ENCODE results near the gene DCAF11.

Gene DCAF11

DNA sequence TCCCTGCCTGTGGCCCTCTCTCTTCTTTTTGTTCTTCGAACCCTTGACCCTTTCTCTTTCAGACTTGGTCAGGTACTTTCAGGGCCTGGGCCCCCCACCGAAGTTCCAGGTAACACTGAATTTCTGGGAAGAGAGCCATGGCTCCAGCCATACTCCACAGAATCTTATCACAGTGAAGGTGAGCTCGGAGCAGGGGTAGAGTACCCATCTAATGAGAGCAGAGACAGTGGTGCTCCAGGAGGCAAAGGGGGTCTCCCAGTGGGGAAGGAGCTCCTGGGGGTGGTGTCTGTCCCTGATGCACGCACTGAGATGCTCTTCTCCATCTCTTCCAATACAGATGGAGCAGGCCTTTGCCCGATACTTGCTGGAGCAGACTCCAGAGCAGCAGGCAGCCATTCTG is 51.2 kb downstream of the DCAF11 start:
- no peak overlapping the region for H2AFZ ChIP-seq (ENCODE audit: low read depth, low read length)
- no peaks in the 10 kb centered on the region for H3K27me3 ChIP-seq (ENCODE audit: low read depth, low read length)
- H3K4me3 ChIP-seq (ENCODE audit: low read length), result no peak overlapping the region
- peaks cover 8% of the 10 kb centered on the region for H3K4me1 ChIP-seq (ENCODE audit: low read length)
- no peaks in the 10 kb centered on the region for H3K9me3 ChIP-seq (ENCODE audit: insufficient read depth, low read length)
- H3K79me2 ChIP-seq (ENCODE audit: low read length), result peaks cover 20% of the 10 kb centered on the region
- TF ChIP-seq EZH2phosphoT487 (IDR thresholded peaks at IDR 0.05; ENCODE audit: low read depth), result no peak
- TF ChIP-seq, protein P1, sequence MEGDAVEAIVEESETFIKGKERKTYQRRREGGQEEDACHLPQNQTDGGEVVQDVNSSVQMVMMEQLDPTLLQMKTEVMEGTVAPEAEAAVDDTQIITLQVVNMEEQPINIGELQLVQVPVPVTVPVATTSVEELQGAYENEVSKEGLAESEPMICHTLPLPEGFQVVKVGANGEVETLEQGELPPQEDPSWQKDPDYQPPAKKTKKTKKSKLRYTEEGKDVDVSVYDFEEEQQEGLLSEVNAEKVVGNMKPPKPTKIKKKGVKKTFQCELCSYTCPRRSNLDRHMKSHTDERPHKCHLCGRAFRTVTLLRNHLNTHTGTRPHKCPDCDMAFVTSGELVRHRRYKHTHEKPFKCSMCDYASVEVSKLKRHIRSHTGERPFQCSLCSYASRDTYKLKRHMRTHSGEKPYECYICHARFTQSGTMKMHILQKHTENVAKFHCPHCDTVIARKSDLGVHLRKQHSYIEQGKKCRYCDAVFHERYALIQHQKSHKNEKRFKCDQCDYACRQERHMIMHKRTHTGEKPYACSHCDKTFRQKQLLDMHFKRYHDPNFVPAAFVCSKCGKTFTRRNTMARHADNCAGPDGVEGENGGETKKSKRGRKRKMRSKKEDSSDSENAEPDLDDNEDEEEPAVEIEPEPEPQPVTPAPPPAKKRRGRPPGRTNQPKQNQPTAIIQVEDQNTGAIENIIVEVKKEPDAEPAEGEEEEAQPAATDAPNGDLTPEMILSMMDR (IDR thresholded peaks at IDR 0.05; ENCODE audit: low read depth, low read length), result no peak
- no peak overlapping the region for H3K4me2 ChIP-seq (ENCODE audit: low read length)
- H3K36me3 ChIP-seq (replicated peaks; ENCODE audit: low read depth, low read length), result peaks cover 45% of the 10 kb centered on the region
- H4K20me1 ChIP-seq (ENCODE audit: insufficient read depth, low read length), result no peaks in the 10 kb centered on the region
- no peak overlapping the region for H3K27ac ChIP-seq (ENCODE audit: low read length)
- no peak overlapping the region for H3K9ac ChIP-seq (ENCODE audit: low read length)

DNA sequence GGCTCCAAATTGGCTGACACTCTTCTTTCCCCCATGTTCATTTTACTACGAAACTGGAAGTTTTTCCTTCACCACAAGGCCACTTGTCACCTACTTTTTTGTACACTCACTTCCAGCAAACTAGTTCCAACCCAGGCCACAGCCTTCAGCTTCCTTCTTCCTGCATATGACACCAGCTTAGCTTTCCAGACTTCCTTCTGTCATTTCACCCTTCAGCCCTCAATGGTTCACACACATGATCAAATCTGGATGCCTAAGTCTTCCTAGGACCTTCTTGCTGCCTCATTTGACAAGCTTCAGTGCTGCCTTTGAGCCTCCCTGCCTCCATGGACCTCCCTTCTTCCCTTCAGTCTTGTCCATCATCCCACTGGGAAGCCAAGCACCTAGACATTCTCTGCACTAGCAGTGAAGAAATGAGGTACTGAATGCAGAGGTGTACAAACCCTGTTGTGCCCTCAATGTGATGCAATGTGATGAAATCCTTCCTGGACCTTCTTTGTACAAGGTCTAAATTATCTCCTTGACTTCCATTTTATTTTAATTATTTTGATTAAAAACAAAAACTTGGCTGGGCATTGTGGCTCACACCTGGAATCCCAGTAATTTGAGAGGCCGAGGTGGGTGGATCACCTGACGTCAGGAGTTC is 53.0 kb downstream of the DCAF11 start:
- H3K4me2 ChIP-seq (ENCODE audit: low read length), result no peak overlapping the region
- peaks cover 43% of the 10 kb centered on the region for H3K36me3 ChIP-seq (replicated peaks; ENCODE audit: low read depth, low read length)
- no peaks in the 10 kb centered on the region for H4K20me1 ChIP-seq (ENCODE audit: insufficient read depth, low read length)

DNA sequence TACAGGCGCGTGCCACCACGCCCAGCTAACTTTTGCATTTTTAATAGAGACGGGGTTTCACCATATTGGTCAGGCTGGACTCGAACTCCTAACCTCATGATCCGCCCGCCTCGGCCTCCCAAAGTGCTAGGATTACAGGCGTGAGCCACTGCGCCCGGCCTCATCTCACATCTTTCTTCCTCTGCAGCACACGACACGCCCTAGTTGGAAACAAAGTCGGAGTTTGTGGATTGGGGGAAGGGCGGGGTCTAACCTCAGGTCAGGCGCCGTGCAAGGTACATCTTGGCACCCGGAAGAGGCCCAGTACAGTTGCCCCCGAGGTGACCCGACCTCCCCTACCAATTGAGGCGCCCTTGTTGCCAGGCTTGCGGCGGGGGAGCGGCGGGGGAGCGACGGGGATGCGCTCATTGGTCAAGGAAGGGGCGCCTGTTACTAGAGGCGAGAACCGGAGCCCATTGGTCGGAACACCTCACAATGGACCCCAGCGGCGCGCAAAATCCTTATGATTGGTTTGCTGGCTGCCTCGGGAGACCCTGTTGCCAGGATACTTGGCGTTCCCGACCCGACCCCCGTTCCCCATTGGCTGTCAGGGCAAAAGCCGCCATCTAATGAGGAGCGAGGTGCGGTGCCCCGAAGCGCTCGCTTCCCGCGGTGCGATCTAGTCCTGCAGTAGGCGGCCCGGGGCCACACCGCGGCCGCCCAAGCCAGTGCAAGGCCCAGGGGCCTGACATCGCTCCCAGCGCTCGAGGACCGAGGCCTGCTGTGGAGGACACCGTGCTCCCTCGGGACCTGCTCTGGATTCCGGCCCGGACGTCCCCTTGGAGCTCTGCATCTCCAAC is 57.1 kb downstream of the DCAF11 start, which contains the start of gene REC8:
Gene REC8, plus strand, starts transcription at position 659 of the 839 bp plus-strand sequence. CDS start 473 bp downstream, outside the sequence.
- Histone ChIP-seq H3K79me2 (ENCODE audit: low read length) (no peaks in the 10 kb centered on the region), H3K4me1 (ENCODE audit: low read length) (no peaks in the 10 kb centered on the region), H3K9ac (ENCODE audit: low read length) (no peak within 1 kb of the TSS), H3K27me3 (ENCODE audit: low read depth, low read length) (no peaks in the 10 kb centered on the region), H3K27ac (ENCODE audit: low read length) (no peak within 1 kb of the TSS), H4K20me1 (ENCODE audit: insufficient read depth, low read length) (no peaks in the 10 kb centered on the region), H3K4me2 (ENCODE audit: low read length) (no peak within 1 kb of the TSS), H3K9me3 (ENCODE audit: insufficient read depth, low read length) (no peaks in the 10 kb centered on the region), H2AFZ (ENCODE audit: low read depth, low read length) (no peak within 1 kb of the TSS), H3K4me3 (ENCODE audit: low read length) (no peak within 1 kb of the TSS), H3K36me3 (replicated peaks; ENCODE audit: low read depth, low read length) (peaks cover 16% of the 10 kb centered on the region)
- TF ChIP-seq, protein P1 (IDR thresholded peaks at IDR 0.05; ENCODE audit: low read depth, low read length), result no peak
- TF ChIP-seq EZH2phosphoT487 (IDR thresholded peaks at IDR 0.05; ENCODE audit: low read depth), result no peak

More for the DNA sequence above, 53.0 kb downstream of the DCAF11 start:
- Histone ChIP-seq H3K9me3 (ENCODE audit: insufficient read depth, low read length) (no peaks in the 10 kb centered on the region), H3K4me1 (ENCODE audit: low read length) (no peaks in the 10 kb centered on the region), H3K4me3 (ENCODE audit: low read length) (no peak overlapping the region), H3K27me3 (ENCODE audit: low read depth, low read length) (no peaks in the 10 kb centered on the region), H2AFZ (ENCODE audit: low read depth, low read length) (no peak overlapping the region), H3K9ac (ENCODE audit: low read length) (no peak overlapping the region), H3K79me2 (ENCODE audit: low read length) (peaks cover 8% of the 10 kb centered on the region; the same call in 1 of the 2 replicates), H3K27ac (ENCODE audit: low read length) (no peak overlapping the region)
- no peak for TF ChIP-seq EZH2phosphoT487 (IDR thresholded peaks at IDR 0.05; ENCODE audit: low read depth)
- TF ChIP-seq, protein P1 (IDR thresholded peaks at IDR 0.05; ENCODE audit: low read depth, low read length), result no peak

DNA sequence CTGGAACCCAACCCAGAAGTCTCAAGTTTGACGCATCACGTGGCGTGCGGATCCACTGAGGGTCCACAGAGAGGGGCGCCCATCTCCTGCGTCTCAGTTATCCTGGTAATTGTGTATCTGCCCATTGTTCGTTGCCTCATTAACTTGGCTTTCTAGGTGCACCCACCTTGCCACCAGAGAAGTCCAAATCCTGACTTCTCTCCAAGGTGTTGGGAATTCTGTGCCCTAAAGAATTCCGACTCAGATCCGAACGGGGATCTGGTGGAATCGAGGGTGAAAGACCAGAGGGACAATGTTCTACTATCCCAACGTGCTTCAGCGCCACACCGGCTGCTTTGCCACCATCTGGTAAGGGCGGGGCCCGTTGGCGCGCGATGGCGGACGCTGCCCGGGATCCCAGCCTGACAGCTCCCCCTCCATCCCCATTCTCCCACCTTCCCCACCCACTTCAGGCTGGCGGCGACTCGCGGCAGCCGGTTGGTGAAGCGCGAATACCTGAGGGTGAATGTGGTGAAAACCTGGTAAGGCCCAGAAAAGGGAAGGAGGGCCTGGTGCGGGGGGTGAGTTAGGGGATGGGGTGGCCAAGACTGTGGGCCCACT is 57.8 kb downstream of the DCAF11 start:
- Histone ChIP-seq H3K79me2 (ENCODE audit: low read length) (no peaks in the 10 kb centered on the region), H3K4me2 (ENCODE audit: low read length) (no peak overlapping the region), H3K27me3 (ENCODE audit: low read depth, low read length) (no peaks in the 10 kb centered on the region), H3K9ac (ENCODE audit: low read length) (no peak overlapping the region), H3K4me1 (ENCODE audit: low read length) (no peaks in the 10 kb centered on the region), H2AFZ (ENCODE audit: low read depth, low read length) (no peak overlapping the region), H3K9me3 (ENCODE audit: insufficient read depth, low read length) (no peaks in the 10 kb centered on the region), H4K20me1 (ENCODE audit: insufficient read depth, low read length) (no peaks in the 10 kb centered on the region), H3K36me3 (replicated peaks; ENCODE audit: low read depth, low read length) (peaks cover 21% of the 10 kb centered on the region), H3K4me3 (ENCODE audit: low read length) (no peak overlapping the region), H3K27ac (ENCODE audit: low read length) (no peak overlapping the region)
- TF ChIP-seq, protein P1 (IDR thresholded peaks at IDR 0.05; ENCODE audit: low read depth, low read length), result no peak
- no peak for TF ChIP-seq EZH2phosphoT487 (IDR thresholded peaks at IDR 0.05; ENCODE audit: low read depth)

Measured in OCI-LY3 (cell line).